HCT116 (cell line): ENCODE results near the gene SWT1.

ENCODE experiments used
- ATF3 ChIP-seq: IDR thresholded peaks from 2 replicates; pipeline ENCODE4 v1.6.1; 2012
- CTCF ChIP-seq, 3 experiments: fragments of 200-600 bp in 1 of 3; sonication (generic) in 1 of 3; IDR thresholded peaks in 2 of 3; conservative IDR thresholded peaks in 1 of 3; 2 replicates each; pipeline ENCODE4 v1.5.1; 2012 to 2017; ENCODE audit warnings: low read depth in 2 of 3, low read length in 2 of 3, antibody characterized with exemption in 1 of 3, borderline replicate concordance in 1 of 3, control low read depth in 1 of 3, mild to moderate bottlenecking in 1 of 3, mixed read lengths in 1 of 3, mixed run types in 1 of 3, moderate library complexity in 1 of 3; ENCODE audit not compliant: insufficient read depth in 1 of 3
- ELF1 ChIP-seq: IDR thresholded peaks from 2 replicates; pipeline ENCODE4 v1.6.1; 2012; ENCODE audit warnings: low read depth, borderline replicate concordance
- EZH2phosphoT487 ChIP-seq: fragments of 200-600 bp; IDR thresholded peaks from 2 replicates; pipeline ENCODE4 v1.6.1; 2018; ENCODE audit warnings: antibody characterized with exemption, borderline replicate concordance
- MAX ChIP-seq: IDR thresholded peaks from 2 replicates; pipeline ENCODE4 v1.6.1; 2012
- POLR2A ChIP-seq: IDR thresholded peaks from 2 replicates; pipeline ENCODE4 v1.7.0; 2011; ENCODE audit warnings: borderline replicate concordance; ENCODE audit not compliant: insufficient read depth, insufficient read length; ENCODE audit errors: extremely low read depth
- POLR2AphosphoS5 ChIP-seq: IDR thresholded peaks from 2 replicates; pipeline ENCODE4 v1.6.1; 2011; ENCODE audit warnings: mild to moderate bottlenecking, low read depth, low read length, moderate library complexity
- ZBTB33 ChIP-seq: IDR thresholded peaks from 2 replicates; pipeline ENCODE4 v1.6.1; 2011; ENCODE audit warnings: mild to moderate bottlenecking, low read length, moderate library complexity; ENCODE audit not compliant: insufficient replicate concordance; ENCODE audit errors: extremely low read depth

- TF ChIP-seq POLR2AphosphoS5 (no peak), EZH2phosphoT487 (no peak), CTCF (IDR thresholded peaks at IDR 0.05 in 2 of 3, conservative IDR thresholded peaks at IDR 0.05 in 1 of 3; ENCODE audit: borderline replicate concordance in 1 of 3, insufficient read depth in 1 of 3, low read depth in 2 of 3, low read length in 2 of 3) (no peak), MAX (no peak), ELF1 (no peak), POLR2A (no peak), ATF3 (no peak), ZBTB33 (no peak)
These were observed 130.5 kb downstream of the SWT1 start for GRCh38 chr1:185287451-185287850.
